A549 (cell line): ENCODE data around the gene CDHR4. TPM values are rescaled to one million over a fixed set of nuclear protein-coding genes. Genes with fewer than 3 reads are reported as not detected.
"Not testable (repeated sequence)": the region's sequence is repeated elsewhere in the genome, so short reads cannot be mapped to it uniquely, and the experiment has no call there.

Experiments used
- ATAC-seq, 2 experiments: fragments of 200-7000 bp in 1 of 2; fragments of >200 bp in 1 of 2; cut with Nextera tagmentation in 1 of 2; cut with Tn5 transposase in 1 of 2; 3 replicates each; pipeline versions ENCODE4 v1.8.0 to v1.9.1; 2018 to 2020; ENCODE audit warnings: mild to moderate bottlenecking in 1 of 2, moderate library complexity in 1 of 2
- CTCF ChIA-PET: fragments of 300-600 bp; sonication (Branson Sonifier 250); formaldehyde crosslinking; extraction: SDS; loops from one replicate; lab custom pipeline; 2021; ENCODE audit warnings: antibody characterized with exemption, inconsistent platforms; lab: Yijun Ruan, JAX
- POLR2A ChIA-PET: fragments of 350-600 bp; formaldehyde crosslinking; extraction: SDS; loops from one replicate; lab custom pipeline; 2021; ENCODE audit warnings: antibody characterized with exemption, inconsistent platforms; lab: Yijun Ruan, JAX
- DNase-seq, 2 experiments: peaks; one replicate each; pipeline versions ENCODE4 v3.0.0 to v3.0.0-alpha.2; 2011 to 2016; ENCODE audit warnings: low read depth in 1 of 2, low spot score in 1 of 2
- FAIRE-seq: peaks from 2 replicates; lab custom pipeline; 2011; peaks lifted over from hg19 to GRCh38; lab: Jason Lieb, UNC
- H3K27ac ChIP-seq, 2 experiments: fragments of >200 bp; sonication (Bioruptor Twin); formaldehyde crosslinking; 3 replicates each; pipeline ENCODE4 v1.5.1; 2016 to 2017
- H3K4me1 ChIP-seq: fragments of >200 bp; sonication (Bioruptor Twin); formaldehyde crosslinking; 3 replicates; pipeline ENCODE4 v1.6.1; 2016
- H3K4me2 ChIP-seq: fragments of >200 bp; sonication (Bioruptor Twin); formaldehyde crosslinking; 3 replicates; pipeline ENCODE4 v1.6.1; 2016
- H3K4me3 ChIP-seq: fragments of >200 bp; sonication (Bioruptor Twin); formaldehyde crosslinking; 3 replicates; pipeline ENCODE4 v1.5.1; 2016
- H3K9me3 ChIP-seq: fragments of >200 bp; sonication (Bioruptor Twin); formaldehyde crosslinking; 3 replicates; pipeline ENCODE4 v1.6.1; 2016
- BHLHE40 ChIP-seq: IDR thresholded peaks from 2 replicates; pipeline ENCODE4 v1.6.1; 2012; ENCODE audit warnings: low read depth, low read length, inconsistent platforms
- CEBPB ChIP-seq, 2 experiments: fragments of >200 bp in 1 of 2; sonication (Bioruptor Twin) in 1 of 2; formaldehyde crosslinking in 1 of 2; IDR thresholded peaks; 2 replicates each; pipeline ENCODE4 v1.6.1; 2012 to 2016
- EP300 ChIP-seq, 2 experiments: fragments of >200 bp; sonication (Bioruptor Twin); formaldehyde crosslinking; IDR thresholded peaks; 2 replicates in 1 of 2; 3 replicates in 1 of 2; pipeline ENCODE4 v1.6.1; 2016 to 2017
- ESRRA ChIP-seq: fragments of 150-350 bp; IDR thresholded peaks from 2 replicates; pipeline ENCODE4 v1.6.1; 2014; ENCODE audit warnings: mild to moderate bottlenecking, low read length, borderline replicate concordance
- FOSL2 ChIP-seq, 2 experiments: fragments of 450-650 bp in 1 of 2; fragments of >200 bp in 1 of 2; sonication (Bioruptor Twin) in 1 of 2; formaldehyde crosslinking; IDR thresholded peaks; 2 replicates each; pipeline versions ENCODE4 v1.5.0 to v1.6.1; 2016 to 2020; ENCODE audit warnings: mild to moderate bottlenecking in 1 of 2, moderate library complexity in 1 of 2
- HOXB13 ChIP-seq: fragments of 250-450 bp; sonication (Bioruptor Pico); IDR thresholded peaks from 2 replicates; pipeline ENCODE4 v1.5.0; 2020; ENCODE audit warnings: low read depth, mild to moderate bottlenecking, moderate library complexity
- KDM1A ChIP-seq: fragments of 200-600 bp; sonication (generic); IDR thresholded peaks from 2 replicates; pipeline ENCODE4 v1.6.1; 2016; ENCODE audit warnings: low read depth, mild to moderate bottlenecking
- POLR2AphosphoS2 ChIP-seq: conservative IDR thresholded peaks from 2 replicates; pipeline ENCODE4 v1.6.1; 2012; ENCODE audit warnings: low read length, improper control_type of control experiment, inconsistent platforms
- RARB ChIP-seq: fragments of 250-450 bp; sonication (Bioruptor Pico); IDR thresholded peaks from 2 replicates; pipeline ENCODE4 v1.8.0; 2021; ENCODE audit warnings: mild to moderate bottlenecking, moderate library complexity
- ZC3H11A ChIP-seq: fragments of 450-650 bp; IDR thresholded peaks from 2 replicates; pipeline ENCODE4 v1.6.1; 2014; ENCODE audit warnings: antibody characterized with exemption, mild to moderate bottlenecking
- ZFP36 ChIP-seq: fragments of 450-650 bp; IDR thresholded peaks from 2 replicates; pipeline ENCODE4 v1.6.1; 2014; ENCODE audit warnings: borderline replicate concordance; ENCODE audit not compliant: partially characterized antibody
- WGBS: methylation state at CpG from one replicate; pipeline ENCODE4 v1.1.6; 2017; ENCODE audit errors: missing lambda C conversion rate; 5-methylcytosine and 5-hydroxymethylcytosine counted together
- polyA plus RNA-seq, 4 experiments: library from polyadenylated mRNA; depleted of rRNA in 3 of 4; stranded (reverse); fragments of >200 nt; fragmentation: RNase III in 1 of 4; extraction: RNeasy Plus Mini Kit Qiagen cat#74134 plus additional on column Dnase treatment in 1 of 4; gene quantifications; 2 replicates in 3 of 4; 3 replicates in 1 of 4; pipeline ENCODE4 v1.2.3, GENCODE V29; 2011 to 2017
- TF ChIP-seq, protein P1 (sequence below): fragments of 250-450 bp; sonication (Bioruptor Pico); IDR thresholded peaks from 2 replicates; pipeline ENCODE4 v1.5.0; 2020; ENCODE audit warnings: low read depth, mild to moderate bottlenecking, moderate library complexity
- TF ChIP-seq, protein P2 (sequence below): fragments of >200 bp; sonication (Bioruptor Twin); formaldehyde crosslinking; IDR thresholded peaks from 2 replicates; pipeline ENCODE4 v1.6.1; 2016
- TF ChIP-seq, protein P3 (sequence below): IDR thresholded peaks from 2 replicates; pipeline ENCODE4 v1.6.1; 2012; ENCODE audit warnings: low read depth, borderline replicate concordance
- TF ChIP-seq, protein P4 (sequence below): IDR thresholded peaks from 2 replicates; pipeline ENCODE4 v1.6.1; 2012
- TF ChIP-seq, protein P5 (sequence below): fragments of 200-600 bp; sonication (generic); IDR thresholded peaks from 2 replicates; pipeline ENCODE4 v1.6.1; 2016; ENCODE audit warnings: antibody characterized with exemption, mild to moderate bottlenecking, moderate library complexity

Gene CDHR4
- polyA plus RNA-seq, 2 of the 4 experiments (the other 2 are of a cell fraction) = 0.54 to 0.66 TPM

DNA sequence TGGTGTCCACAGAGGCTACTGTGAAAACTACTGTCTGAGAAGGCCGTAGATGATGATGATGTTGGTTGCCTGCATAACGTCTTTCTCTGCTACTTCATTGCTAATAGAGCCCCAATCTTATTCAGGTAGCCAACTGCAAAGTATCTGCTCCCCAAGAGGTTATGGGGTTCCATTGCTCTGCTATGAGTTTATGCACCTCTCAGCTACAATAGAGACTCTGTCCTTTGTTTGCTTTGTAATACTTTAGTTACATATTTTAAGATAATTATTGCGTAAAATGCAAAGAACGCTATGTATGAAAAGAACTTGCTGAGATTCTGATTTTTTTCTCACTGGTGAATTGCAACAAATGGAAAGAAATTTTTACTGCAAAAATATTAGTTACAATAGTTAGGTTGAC, 48.2 kb downstream of the CDHR4 start:
- H3K4me2 ChIP-seq = no peak overlapping the region; the same call in 2 of the 3 replicates
- H3K27ac ChIP-seq = no peak overlapping the region
- WGBS = 84% methylated on average over 4 of the region's 4 CpGs
- H3K4me3 ChIP-seq = no peak overlapping the region
- no peak for ATAC-seq
- H3K4me1 ChIP-seq = peaks cover 14% of the 10 kb centered on the region; the same call in 2 of the 3 replicates
- POLR2A ChIA-PET = no interaction called here
- TF ChIP-seq CEBPB (IDR thresholded peaks at IDR 0.05) = no peak
- TF ChIP-seq, protein P1, sequence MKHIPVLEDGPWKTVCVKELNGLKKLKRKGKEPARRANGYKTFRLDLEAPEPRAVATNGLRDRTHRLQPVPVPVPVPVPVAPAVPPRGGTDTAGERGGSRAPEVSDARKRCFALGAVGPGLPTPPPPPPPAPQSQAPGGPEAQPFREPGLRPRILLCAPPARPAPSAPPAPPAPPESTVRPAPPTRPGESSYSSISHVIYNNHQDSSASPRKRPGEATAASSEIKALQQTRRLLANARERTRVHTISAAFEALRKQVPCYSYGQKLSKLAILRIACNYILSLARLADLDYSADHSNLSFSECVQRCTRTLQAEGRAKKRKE (CRISPR knock-in tag) = no peak
- TF ChIP-seq, protein P2, sequence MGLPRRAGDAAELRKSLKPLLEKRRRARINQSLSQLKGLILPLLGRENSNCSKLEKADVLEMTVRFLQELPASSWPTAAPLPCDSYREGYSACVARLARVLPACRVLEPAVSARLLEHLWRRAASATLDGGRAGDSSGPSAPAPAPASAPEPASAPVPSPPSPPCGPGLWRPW = no peak
- no peak for TF ChIP-seq KDM1A
- TF ChIP-seq, protein P3, sequence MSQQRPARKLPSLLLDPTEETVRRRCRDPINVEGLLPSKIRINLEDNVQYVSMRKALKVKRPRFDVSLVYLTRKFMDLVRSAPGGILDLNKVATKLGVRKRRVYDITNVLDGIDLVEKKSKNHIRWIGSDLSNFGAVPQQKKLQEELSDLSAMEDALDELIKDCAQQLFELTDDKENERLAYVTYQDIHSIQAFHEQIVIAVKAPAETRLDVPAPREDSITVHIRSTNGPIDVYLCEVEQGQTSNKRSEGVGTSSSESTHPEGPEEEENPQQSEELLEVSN = no peak
- TF ChIP-seq ZFP36 = no peak
- TF ChIP-seq, protein P4, sequence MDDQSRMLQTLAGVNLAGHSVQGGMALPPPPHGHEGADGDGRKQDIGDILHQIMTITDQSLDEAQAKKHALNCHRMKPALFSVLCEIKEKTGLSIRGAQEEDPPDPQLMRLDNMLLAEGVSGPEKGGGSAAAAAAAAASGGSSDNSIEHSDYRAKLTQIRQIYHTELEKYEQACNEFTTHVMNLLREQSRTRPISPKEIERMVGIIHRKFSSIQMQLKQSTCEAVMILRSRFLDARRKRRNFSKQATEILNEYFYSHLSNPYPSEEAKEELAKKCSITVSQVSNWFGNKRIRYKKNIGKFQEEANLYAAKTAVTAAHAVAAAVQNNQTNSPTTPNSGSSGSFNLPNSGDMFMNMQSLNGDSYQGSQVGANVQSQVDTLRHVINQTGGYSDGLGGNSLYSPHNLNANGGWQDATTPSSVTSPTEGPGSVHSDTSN = no peak
- no peak for TF ChIP-seq POLR2AphosphoS2
- TF ChIP-seq, protein P5, sequence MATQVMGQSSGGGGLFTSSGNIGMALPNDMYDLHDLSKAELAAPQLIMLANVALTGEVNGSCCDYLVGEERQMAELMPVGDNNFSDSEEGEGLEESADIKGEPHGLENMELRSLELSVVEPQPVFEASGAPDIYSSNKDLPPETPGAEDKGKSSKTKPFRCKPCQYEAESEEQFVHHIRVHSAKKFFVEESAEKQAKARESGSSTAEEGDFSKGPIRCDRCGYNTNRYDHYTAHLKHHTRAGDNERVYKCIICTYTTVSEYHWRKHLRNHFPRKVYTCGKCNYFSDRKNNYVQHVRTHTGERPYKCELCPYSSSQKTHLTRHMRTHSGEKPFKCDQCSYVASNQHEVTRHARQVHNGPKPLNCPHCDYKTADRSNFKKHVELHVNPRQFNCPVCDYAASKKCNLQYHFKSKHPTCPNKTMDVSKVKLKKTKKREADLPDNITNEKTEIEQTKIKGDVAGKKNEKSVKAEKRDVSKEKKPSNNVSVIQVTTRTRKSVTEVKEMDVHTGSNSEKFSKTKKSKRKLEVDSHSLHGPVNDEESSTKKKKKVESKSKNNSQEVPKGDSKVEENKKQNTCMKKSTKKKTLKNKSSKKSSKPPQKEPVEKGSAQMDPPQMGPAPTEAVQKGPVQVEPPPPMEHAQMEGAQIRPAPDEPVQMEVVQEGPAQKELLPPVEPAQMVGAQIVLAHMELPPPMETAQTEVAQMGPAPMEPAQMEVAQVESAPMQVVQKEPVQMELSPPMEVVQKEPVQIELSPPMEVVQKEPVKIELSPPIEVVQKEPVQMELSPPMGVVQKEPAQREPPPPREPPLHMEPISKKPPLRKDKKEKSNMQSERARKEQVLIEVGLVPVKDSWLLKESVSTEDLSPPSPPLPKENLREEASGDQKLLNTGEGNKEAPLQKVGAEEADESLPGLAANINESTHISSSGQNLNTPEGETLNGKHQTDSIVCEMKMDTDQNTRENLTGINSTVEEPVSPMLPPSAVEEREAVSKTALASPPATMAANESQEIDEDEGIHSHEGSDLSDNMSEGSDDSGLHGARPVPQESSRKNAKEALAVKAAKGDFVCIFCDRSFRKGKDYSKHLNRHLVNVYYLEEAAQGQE = no peak
- TF ChIP-seq EP300 (IDR thresholded peaks at IDR 0.05) = no peak
- no peak for TF ChIP-seq RARB
- no peak for TF ChIP-seq ESRRA
- TF ChIP-seq ZC3H11A = no peak
- no peak for TF ChIP-seq BHLHE40
- TF ChIP-seq HOXB13 (CRISPR knock-in tag) = no peak
- no peak for TF ChIP-seq FOSL2 (IDR thresholded peaks at IDR 0.05)
- no peak for TF ChIP-seq FOSL2 (CRISPR knock-in tag; IDR thresholded peaks at IDR 0.05)
- TF ChIP-seq, all 56 proteins: peak for 0
- H3K9me3 ChIP-seq = no peaks in the 10 kb centered on the region
- DNase-seq (no peak), FAIRE-seq (no peak)
- CTCF ChIA-PET = no interaction called here

DNA sequence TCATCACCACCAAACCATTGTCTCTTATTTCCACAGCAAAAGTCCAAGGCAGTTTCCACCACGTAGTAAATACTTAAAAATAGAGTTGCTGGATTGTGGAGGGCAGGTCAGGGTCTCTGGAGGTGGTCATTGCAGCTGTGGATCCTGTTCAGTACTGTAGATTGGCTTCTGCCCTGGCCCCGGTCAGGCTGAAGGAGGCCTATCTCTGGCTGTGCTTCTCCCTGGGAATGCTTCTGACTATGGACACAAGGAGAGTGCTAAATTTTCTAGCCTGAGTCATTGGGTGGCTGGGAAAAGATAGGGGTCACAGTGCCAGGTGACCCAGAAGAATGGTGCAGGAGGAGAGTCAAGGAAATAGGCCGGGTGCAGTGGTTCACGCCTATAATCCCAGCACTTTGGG, 49.6 kb downstream of the CDHR4 start:
- no peak for FAIRE-seq
- WGBS = 88% methylated on average over 4 of the region's 4 CpGs
- ATAC-seq = no peak
- Histone ChIP-seq H3K4me2 (no peak overlapping the region; the same call in 2 of the 3 replicates), H3K27ac (no peak overlapping the region), H3K4me1 (peaks cover 18% of the 10 kb centered on the region), H3K4me3 (no peak overlapping the region), H3K9me3 (no peaks in the 10 kb centered on the region)
- POLR2A ChIA-PET = no interaction called here
- CTCF ChIA-PET = no interaction called here
- no peak for TF ChIP-seq EP300 (IDR thresholded peaks at IDR 0.05)
- no peak for TF ChIP-seq ZFP36
- no peak for DNase-seq

DNA sequence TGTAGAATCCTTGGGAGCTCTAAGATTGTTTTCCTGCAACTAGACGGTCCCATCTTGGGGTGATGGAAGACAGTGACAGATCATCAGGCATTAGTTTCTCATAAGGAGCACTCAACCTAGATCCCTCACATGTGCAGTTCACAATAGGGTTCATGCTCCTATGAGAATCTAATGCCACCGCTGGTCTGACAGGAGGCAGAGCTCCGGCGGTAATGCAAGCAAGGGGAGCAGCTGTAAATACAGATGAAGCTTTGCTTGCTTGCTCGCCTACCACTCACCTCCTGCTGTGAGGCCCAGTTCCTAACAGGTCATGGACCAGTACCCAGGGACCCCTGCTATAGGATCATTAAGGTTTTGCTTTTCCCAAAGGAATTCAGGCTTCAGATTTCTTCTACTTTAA, 50.8 kb downstream of the CDHR4 start:
- not testable (repeated sequence) for H3K4me3 ChIP-seq, DNase-seq, ATAC-seq, H3K4me2 ChIP-seq, H3K9me3 ChIP-seq, H3K27ac ChIP-seq, FAIRE-seq
- peaks cover 18% of the 10 kb centered on the region for H3K4me1 ChIP-seq
- CTCF ChIA-PET = interaction anchor here (0.8 kb wide), 1 partner anchor 90 kb away, joined by 3 read pairs; no protein-coding TSS in a partner anchor
- 78% methylated on average over 5 of the region's 5 CpGs for WGBS
- POLR2A ChIA-PET = interaction anchor here (0.6 kb wide), 1 partner anchor 538 kb away, joined by 7 read pairs; no protein-coding TSS in a partner anchor
